Rectal smooth muscle tissue (tissue), 1 donor: ENCODE data around the gene HEXD.

Experiments used
- H3K27ac ChIP-seq: one replicate; pipeline ENCODE4 v1.7.0; 2013; ENCODE audit warnings: low read depth, low read length, inconsistent platforms
- H3K27me3 ChIP-seq: one replicate; pipeline ENCODE4 v1.7.0; 2013; ENCODE audit warnings: low read length; ENCODE audit not compliant: control insufficient read depth, insufficient read depth
- H3K36me3 ChIP-seq: one replicate; pipeline ENCODE4 v1.7.0; 2013; ENCODE audit warnings: low read length; ENCODE audit not compliant: control insufficient read depth, insufficient read depth
- H3K4me1 ChIP-seq: one replicate; pipeline ENCODE4 v1.7.0; 2013; ENCODE audit warnings: low read length; ENCODE audit not compliant: control insufficient read depth, insufficient read depth
- H3K4me3 ChIP-seq: one replicate; pipeline ENCODE4 v1.7.0; 2013; ENCODE audit warnings: low read length
- H3K9ac ChIP-seq: one replicate; pipeline ENCODE4 v1.7.0; 2013; ENCODE audit warnings: low read length

The HEXD gene

DNA sequence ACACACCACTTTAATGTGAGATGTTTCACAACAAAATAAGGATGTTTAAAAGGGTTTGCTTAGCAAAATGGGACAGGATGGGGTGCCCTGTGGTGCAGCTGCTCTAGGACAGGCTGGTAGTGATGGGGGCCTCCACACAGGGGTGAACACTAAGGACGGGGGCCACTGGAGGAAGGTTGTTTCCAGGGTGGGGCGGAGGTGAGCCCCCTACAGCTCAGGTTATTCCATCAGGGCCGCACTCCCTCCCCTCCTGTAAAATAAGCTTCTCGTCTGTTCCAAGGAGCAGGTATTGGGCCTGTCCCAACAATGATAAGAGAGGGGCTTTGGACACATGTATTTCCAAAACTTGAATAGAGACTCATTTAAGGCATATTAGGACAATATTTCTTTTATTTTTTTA is 1.9 kb upstream of the HEXD start:
- Histone ChIP-seq H3K9ac (no peak overlapping the region), H3K36me3 (peaks cover 5% of the 10 kb centered on the region), H3K4me1 (no peaks in the 10 kb centered on the region), H3K4me3 (no peak overlapping the region), H3K27me3 (no peaks in the 10 kb centered on the region), H3K27ac (no peak overlapping the region)

DNA sequence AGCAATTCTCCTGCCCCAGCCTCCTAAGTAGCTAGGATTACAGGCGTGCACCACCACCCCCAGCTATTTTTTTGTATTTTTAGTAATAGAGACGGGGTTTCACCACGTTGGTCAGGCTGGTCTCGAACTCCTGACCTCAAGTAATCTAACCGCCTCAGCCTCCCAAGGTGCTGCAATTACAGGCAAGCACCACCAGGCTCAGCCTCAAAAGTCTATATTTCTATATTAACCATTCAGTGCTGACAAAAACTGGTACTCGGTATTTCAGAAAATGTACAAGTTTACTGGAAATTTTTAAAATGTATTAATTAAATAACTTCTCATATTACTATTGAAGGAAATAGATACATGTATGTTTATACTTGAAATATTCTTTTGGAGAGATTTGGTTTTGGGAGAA is 1.4 kb upstream of the HEXD start:
- Histone ChIP-seq H3K4me3 (no peak overlapping the region), H3K9ac (no peak overlapping the region), H3K36me3 (peaks cover 6% of the 10 kb centered on the region), H3K27me3 (no peaks in the 10 kb centered on the region), H3K27ac (no peak overlapping the region), H3K4me1 (no peaks in the 10 kb centered on the region)

DNA sequence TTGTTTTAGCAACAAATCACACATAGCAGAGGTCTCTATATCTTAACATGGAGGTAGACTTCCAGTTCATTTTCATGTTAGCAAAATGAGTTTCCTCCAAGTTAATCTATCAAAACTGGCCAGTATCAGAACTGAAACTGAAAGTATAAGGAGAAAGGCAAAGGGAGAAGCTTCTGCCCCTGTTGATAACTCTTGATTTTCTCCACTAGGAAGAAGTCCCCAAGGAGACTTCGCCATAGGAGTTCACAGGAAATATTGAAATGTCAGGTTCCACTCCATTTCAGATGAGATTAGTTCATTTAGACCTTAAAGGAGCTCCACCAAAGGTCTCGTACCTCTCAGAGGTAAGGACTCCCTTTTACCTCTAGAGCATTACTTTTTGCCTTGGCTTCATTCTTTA is 1.4 kb downstream of the HEXD start:
- H3K9ac ChIP-seq = no peak overlapping the region
- peaks cover 8% of the 10 kb centered on the region for H3K36me3 ChIP-seq
- H3K27me3 ChIP-seq = no peaks in the 10 kb centered on the region
- H3K4me3 ChIP-seq = no peak overlapping the region
- no peak overlapping the region for H3K27ac ChIP-seq
- H3K4me1 ChIP-seq = no peaks in the 10 kb centered on the region

DNA sequence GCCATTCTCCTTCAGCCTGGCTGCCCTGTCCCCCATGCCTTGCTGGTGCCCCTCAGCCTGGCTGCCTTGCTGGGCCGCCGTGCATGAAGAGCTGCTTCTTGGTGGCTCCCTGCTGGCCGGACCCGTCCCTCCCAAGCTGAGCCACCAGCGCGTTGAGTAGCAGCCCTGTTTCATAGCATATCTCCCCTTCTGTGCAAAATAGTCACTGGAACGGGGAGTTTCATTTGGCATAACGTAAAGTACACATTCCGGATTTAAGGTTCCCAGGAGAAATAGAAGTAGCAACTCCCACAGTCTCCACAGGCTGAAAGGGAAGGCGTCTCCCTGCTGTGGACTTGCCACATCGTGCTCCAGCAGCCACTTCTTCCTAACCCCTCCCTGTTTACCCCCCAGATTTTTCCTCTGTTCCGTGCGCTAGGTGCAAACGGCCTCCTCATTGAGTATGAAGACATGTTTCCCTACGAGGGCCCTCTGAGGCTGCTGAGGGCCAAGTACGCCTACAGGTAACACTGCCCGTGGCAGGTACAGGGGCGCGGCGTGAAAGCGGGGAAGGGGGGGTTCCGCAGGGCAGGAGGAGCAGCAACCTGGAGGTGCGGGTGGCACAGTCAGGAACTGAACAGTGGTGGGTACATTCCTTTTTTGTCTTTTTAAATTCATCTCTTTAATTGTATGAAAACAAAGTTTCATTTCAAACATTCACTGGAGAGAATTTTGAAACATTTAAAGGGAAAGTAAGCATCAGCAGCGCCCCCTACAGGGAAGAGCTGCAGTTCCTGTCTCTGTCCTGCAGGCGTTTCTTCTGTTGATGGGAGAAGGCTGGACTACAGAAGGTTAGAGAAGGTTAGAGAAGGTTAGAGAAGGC is 6.1 kb downstream of the HEXD start:
- H3K27ac ChIP-seq = no peak overlapping the region
- H3K9ac ChIP-seq = no peak overlapping the region
- no peak overlapping the region for H3K4me3 ChIP-seq
- peaks cover 8% of the 10 kb centered on the region for H3K36me3 ChIP-seq
- H3K4me1 ChIP-seq = no peaks in the 10 kb centered on the region
- H3K27me3 ChIP-seq = no peaks in the 10 kb centered on the region

DNA sequence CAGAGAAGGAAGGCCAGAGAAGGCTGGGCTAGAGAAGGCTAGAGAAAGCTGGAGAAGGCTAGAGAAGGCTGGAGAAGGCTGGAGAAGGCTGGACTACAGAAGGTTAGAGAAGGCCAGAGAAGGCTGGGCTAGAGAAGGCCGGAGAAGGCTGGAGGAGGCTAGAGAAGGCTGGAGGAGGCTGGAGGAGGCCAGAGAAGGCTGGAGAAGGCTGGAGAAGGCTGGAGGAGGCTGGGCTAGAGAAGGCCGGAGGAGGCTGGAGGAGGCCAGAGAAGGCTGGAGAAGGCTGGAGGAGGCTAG is 6.7 kb downstream of the HEXD start:
- H3K9ac ChIP-seq = no peak overlapping the region
- H3K4me1 ChIP-seq = no peaks in the 10 kb centered on the region
- H3K27me3 ChIP-seq = no peaks in the 10 kb centered on the region
- no peak overlapping the region for H3K4me3 ChIP-seq
- H3K36me3 ChIP-seq = peaks cover 8% of the 10 kb centered on the region
- no peak overlapping the region for H3K27ac ChIP-seq

DNA sequence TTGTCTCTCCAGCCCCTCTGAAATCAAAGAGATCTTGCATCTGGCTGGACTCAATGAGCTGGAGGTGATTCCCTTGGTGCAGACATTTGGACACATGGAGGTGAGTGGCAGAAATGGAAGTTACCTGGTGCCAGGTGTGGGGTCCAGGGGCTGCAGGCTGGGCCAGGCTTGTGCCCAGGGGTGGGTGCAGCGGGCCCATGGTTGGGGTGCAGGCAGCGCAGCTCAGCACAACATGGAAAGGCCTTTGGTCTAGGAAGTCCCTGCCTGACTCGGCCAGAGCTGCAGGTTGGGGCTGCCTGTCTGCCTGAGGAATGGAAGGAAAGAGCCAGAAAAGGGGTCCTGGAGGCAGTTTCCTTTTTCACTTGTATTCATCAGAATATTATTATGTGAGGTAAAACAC is 10.4 kb downstream of the HEXD start:
- Histone ChIP-seq H3K27ac (no peak overlapping the region), H3K27me3 (no peaks in the 10 kb centered on the region), H3K9ac (no peak overlapping the region), H3K4me1 (no peaks in the 10 kb centered on the region), H3K36me3 (no peaks in the 10 kb centered on the region), H3K4me3 (no peak overlapping the region)

DNA sequence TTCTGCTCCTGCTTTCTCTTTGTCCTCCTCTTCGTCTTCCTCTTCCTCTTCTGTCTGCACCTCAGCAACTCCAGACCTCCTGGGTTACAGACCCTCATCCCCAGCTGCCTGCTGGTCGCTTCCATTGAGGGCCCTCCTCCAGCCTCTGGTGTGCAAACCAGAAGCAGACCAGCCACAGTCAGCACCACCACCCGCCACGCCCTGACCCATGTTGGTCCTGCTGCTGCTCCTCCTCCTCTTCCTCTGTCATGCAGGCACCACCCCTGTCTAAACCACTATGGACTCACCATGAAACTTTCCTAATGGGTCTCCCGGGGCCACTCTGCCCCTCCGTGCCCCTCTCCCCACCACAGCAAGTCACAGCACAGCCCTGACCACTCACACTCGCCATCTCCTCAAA is 11.7 kb downstream of the HEXD start:
- H3K4me3 ChIP-seq = no peak overlapping the region
- H3K27ac ChIP-seq = no peak overlapping the region
- H3K27me3 ChIP-seq = no peaks in the 10 kb centered on the region
- no peaks in the 10 kb centered on the region for H3K4me1 ChIP-seq
- H3K36me3 ChIP-seq = no peaks in the 10 kb centered on the region
- no peak overlapping the region for H3K9ac ChIP-seq

DNA sequence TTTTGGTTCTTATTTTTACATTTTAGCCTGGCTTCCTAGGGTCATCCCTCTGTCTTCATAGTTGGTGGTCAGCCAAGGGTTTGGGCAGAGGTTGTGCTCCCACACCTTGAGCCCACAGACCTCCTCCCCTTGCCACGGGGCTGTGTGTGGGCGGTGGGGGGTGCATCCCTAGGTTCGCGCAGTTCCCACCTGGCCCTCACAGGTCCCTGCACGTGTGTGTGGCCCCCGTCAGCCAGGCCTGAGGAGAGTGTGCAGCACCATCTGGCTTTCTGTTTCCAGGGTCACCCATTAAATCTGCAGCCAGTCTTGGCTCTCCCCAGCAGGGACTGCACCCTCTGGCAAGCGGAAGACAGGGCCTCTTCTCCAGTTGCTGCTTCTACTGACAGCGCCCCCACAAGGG is 13.9 kb downstream of the HEXD start:
- no peaks in the 10 kb centered on the region for H3K27me3 ChIP-seq
- H3K4me1 ChIP-seq = no peaks in the 10 kb centered on the region
- no peak overlapping the region for H3K27ac ChIP-seq
- H3K4me3 ChIP-seq = no peak overlapping the region
- H3K9ac ChIP-seq = no peak overlapping the region
- H3K36me3 ChIP-seq = peaks cover 3% of the 10 kb centered on the region

DNA sequence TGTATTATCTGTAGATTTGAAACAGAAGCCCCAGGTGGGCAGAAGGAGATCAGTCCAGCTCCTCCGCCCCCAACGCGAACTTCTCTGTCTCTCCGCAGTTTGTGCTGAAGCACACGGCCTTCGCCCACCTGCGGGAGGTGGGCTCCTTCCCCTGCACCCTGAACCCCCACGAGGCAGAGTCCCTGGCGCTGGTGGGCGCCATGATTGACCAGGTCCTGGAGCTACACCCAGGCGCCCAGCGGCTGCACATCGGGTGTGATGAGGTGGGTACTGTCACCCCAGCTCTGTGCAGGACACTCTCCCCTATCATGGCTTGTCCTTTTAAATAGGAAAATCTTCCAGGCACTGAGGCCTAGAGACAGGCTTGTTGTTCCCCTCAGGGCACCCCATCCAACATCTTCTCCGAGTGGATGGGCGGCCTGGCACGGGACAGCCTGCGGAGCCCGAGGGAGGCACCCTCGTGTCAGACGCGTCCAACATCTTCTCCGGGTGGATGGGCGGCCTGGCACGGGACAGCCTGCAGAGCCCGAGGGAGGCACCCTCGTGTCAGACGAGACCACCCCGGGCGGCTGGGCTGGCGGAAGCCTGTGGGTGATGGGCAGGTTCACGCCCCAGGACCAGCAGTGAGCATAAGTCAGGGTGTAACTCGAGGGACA is 15.5 kb downstream of the HEXD start:
- no peaks in the 10 kb centered on the region for H3K4me1 ChIP-seq
- H3K36me3 ChIP-seq = peaks cover 5% of the 10 kb centered on the region
- H3K27ac ChIP-seq = no peak overlapping the region
- no peaks in the 10 kb centered on the region for H3K27me3 ChIP-seq
- H3K9ac ChIP-seq = no peak overlapping the region
- no peak overlapping the region for H3K4me3 ChIP-seq

DNA sequence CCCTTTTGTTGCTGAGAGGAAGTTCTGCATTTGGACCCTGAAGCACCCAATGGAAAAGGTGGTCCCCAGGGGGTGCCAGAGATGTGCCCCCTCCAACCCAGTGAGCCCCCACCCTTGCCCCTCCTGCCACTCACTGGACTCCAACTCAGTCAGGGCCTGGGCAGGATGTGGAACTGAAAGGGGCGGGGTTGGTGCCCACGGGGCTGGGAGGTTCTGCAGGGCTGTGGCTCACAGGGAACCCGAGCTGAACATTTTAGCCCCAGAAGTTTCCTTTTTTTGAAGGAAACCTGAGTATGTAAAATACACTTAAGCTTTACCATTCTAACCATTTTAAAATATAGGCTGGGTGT is 16.0 kb downstream of the HEXD start:
- no peak overlapping the region for H3K9ac ChIP-seq
- no peaks in the 10 kb centered on the region for H3K27me3 ChIP-seq
- H3K36me3 ChIP-seq = peaks cover 5% of the 10 kb centered on the region
- H3K27ac ChIP-seq = no peak overlapping the region
- no peaks in the 10 kb centered on the region for H3K4me1 ChIP-seq
- H3K4me3 ChIP-seq = no peak overlapping the region

DNA sequence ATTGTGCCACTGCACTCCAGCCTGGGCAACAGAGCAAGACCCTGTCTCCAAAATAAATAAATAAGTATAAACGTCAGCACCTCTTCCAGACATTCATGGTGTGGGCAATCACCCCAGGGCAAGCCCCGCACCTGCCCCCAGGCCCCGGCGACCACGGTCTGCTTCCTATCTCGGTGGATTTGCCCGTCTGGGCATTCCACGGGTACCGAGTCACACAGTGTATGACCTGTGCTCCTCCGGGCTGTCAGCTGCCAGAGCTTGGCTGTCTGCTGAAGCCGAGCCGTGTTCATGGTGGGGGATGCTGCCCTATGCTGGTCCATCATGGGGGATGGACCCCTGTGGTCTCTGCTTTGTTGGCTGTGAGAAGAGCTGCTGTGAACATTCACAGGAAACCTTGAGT is 17.0 kb downstream of the HEXD start:
- Histone ChIP-seq H3K27ac (no peak overlapping the region), H3K36me3 (peaks cover 5% of the 10 kb centered on the region), H3K4me3 (no peak overlapping the region), H3K4me1 (no peaks in the 10 kb centered on the region), H3K27me3 (no peaks in the 10 kb centered on the region), H3K9ac (no peak overlapping the region)

DNA sequence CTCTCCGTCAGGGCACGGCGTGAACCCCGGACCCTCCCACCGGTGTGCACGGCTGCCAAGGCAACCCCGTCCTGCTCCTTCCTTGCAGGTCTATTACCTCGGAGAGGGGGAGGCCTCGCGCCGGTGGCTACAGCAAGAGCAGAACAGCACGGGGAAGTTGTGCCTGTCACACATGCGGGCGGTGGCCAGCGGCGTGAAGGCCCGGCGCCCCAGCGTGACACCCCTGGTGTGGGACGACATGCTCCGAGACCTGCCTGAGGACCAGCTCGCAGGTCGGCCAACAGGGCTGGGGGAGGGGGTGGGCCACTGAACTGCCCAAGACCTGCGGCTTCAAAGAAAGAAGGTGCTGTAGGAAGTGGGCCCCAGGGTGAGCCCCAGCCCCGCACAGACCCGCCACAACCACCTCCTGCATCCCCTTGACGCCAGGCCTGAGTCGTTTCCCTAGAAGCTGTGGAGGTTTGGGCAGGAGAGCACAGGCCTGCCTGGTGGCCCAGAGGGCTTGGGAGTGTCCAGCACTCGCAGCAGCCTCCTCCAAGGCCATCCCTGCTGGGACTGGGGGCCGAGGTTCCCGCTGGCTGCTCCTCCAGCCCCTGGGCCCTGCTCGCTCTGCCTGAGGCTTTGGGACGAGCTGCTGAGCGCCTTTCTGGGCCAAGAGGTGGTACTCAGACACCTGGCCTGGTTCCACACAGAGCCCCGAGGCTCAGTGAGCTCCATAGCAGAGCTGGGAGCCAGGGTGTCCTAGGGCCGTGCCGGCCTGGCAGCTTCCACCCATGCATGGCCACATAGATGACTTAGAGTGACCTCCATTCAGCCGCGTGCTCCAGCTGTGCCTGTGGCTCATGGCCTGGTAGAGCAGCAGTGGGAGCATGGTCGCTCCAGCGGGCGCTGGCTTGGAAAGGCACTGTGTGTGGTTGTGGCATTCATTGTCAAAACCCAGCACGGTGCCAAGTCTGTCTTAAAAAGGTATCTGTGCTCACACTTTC is 17.7 kb downstream of the HEXD start:
- no peak overlapping the region for H3K27ac ChIP-seq
- H3K9ac ChIP-seq = no peak overlapping the region
- no peaks in the 10 kb centered on the region for H3K27me3 ChIP-seq
- H3K4me1 ChIP-seq = no peaks in the 10 kb centered on the region
- peaks cover 5% of the 10 kb centered on the region for H3K36me3 ChIP-seq
- H3K4me3 ChIP-seq = no peak overlapping the region
